ENCODE data around the gene AVP. TPM values are rescaled to one million over a fixed set of nuclear protein-coding genes. Genes with fewer than 3 reads are reported as not detected.

Gene AVP
- total and polyA plus RNA-seq, 9 of the 15 experiments (the other 6 are each of a cell fraction or from before 2014, with no cell fraction given): not detected

GRCh38 chr20:3105256-3106137, 21.0 kb upstream of the AVP start:
- POLR2A ChIA-PET: interaction anchor here (1.6 kb wide), 1 partner anchor 23 kb away, joined by 3 read pairs; no protein-coding TSS in a partner anchor
- ATAC-seq: no peak
- intact Hi-C loops (cut with micrococcal nuclease): loop anchor here (2.0 to 5.0 kb wide), 2 partner anchors 38 to 51 kb away; no protein-coding TSS in a partner anchor
- TF ChIP-seq ZNF217 (CRISPR knock-in tag; IDR thresholded peaks at IDR 0.05): no peak
- TF ChIP-seq NKRF (IDR thresholded peaks at IDR 0.05; ENCODE audit: borderline replicate concordance): no peak
- no peak for TF ChIP-seq BRF1 (IDR thresholded peaks at IDR 0.05; ENCODE audit: borderline replicate concordance, extremely low read depth, insufficient read length)
- no peak for TF ChIP-seq POLR2AphosphoS5 (IDR thresholded peaks at IDR 0.05; ENCODE audit: control insufficient read depth, insufficient read depth, low read depth, low read length)
- no peak for TF ChIP-seq GATA2 (CRISPR knock-in tag; IDR thresholded peaks at IDR 0.05)
- no peak for TF ChIP-seq FOXK2 (conservative IDR thresholded peaks at IDR 0.05 in 1 of 2, IDR thresholded peaks at IDR 0.05 in 1 of 2; ENCODE audit: low read depth in 2 of 2)
- TF ChIP-seq E2F3 (CRISPR knock-in tag; IDR thresholded peaks at IDR 0.05): no peak
- no peak for TF ChIP-seq LEF1 (IDR thresholded peaks at IDR 0.05)
- TF ChIP-seq ZNF449 (CRISPR knock-in tag; IDR thresholded peaks at IDR 0.05): no peak
- TF ChIP-seq TFAP4 (CRISPR knock-in tag; IDR thresholded peaks at IDR 0.05; ENCODE audit: borderline replicate concordance): no peak
- TF ChIP-seq ZNF431 (CRISPR knock-in tag; IDR thresholded peaks at IDR 0.05): no peak
- TF ChIP-seq FOS (IDR thresholded peaks at IDR 0.05; ENCODE audit: extremely low read depth, insufficient read length): no peak
- no peak for TF ChIP-seq ZFX (CRISPR knock-in tag; IDR thresholded peaks at IDR 0.05)

More at GRCh38 chr20:3105256-3106137, 21.0 kb upstream of the AVP start:
- no peaks in the 10 kb centered on the region for H3K9me1 ChIP-seq (ENCODE audit: control insufficient read depth, insufficient read depth, low read length)
- H2AFZ ChIP-seq (ENCODE audit: low read depth, low read length): no peak overlapping the region
- 61% methylated on average over 16 of the region's 18 CpGs for WGBS (ENCODE audit: insufficient coverage, low coverage, missing lambda C conversion rate)
- H3K4me3 ChIP-seq: no peak overlapping the region
- CTCF ChIA-PET (ENCODE audit: low intra/inter-chr PET ratio): no interaction called here
- H3K4me1 ChIP-seq (replicated peaks in 1 of 2; ENCODE audit: control insufficient read depth in 2 of 2, insufficient read depth in 2 of 2, low read length in 2 of 2): peaks cover 0 to 7% of the 10 kb centered on the region in 2 experiments; a peak in 2 of 5 replicates
- H4K20me1 ChIP-seq (replicated peaks; ENCODE audit: control insufficient read depth, insufficient read depth, low read length): no peaks in the 10 kb centered on the region
- no peaks in the 10 kb centered on the region; the same call in 2 of the 3 replicates for H3K36me3 ChIP-seq (ENCODE audit: control insufficient read depth, insufficient read depth, low read length)
- FAIRE-seq: no peak
- H3K9ac ChIP-seq (ENCODE audit: insufficient read depth in 1 of 2, low read depth in 2 of 2, low read length in 2 of 2): no peak overlapping the region
- H3K4me2 ChIP-seq (ENCODE audit: insufficient read depth, low read length): no peak overlapping the region
- no TSS peak for BruUV-seq (replicated peaks)
- H3K27me3 ChIP-seq (ENCODE audit: control insufficient read depth in 2 of 2, insufficient read depth in 2 of 2, low read length in 2 of 2): no peaks in the 10 kb centered on the region
- H3K27ac ChIP-seq (ENCODE audit: extremely low read depth, low read depth, low read length): no peak overlapping the region
- in situ Hi-C loops (cut with MboI): no loop called here
- no peaks in the 10 kb centered on the region for H3K79me2 ChIP-seq (ENCODE audit: control insufficient read depth, insufficient read depth, low read length)
- DNase-seq (ENCODE audit: extremely low read depth in 1 of 4, low spot score in 3 of 4): no peak
- no peaks in the 10 kb centered on the region for H3K9me3 ChIP-seq (replicated peaks; ENCODE audit: control insufficient read depth, insufficient read depth, low read depth, low read length)

All from K562 (cell line).